CD8-positive, alpha-beta memory T cell (primary cell): ENCODE results near the gene EHMT1. TPM values are rescaled to one million over a fixed set of nuclear protein-coding genes. Genes with fewer than 3 reads are reported as not detected.
"Not testable (repeated sequence)": the region's sequence is repeated elsewhere in the genome, so short reads cannot be mapped to it uniquely, and the experiment has no call there.

Source experiments
- CTCF ChIA-PET: fragments of 350-600 bp; sonication (Branson Sonifier 250); formaldehyde crosslinking; loops from one replicate; lab custom pipeline; 2021; ENCODE audit warnings: antibody characterized with exemption; lab: Charles Lee
- POLR2A ChIA-PET: fragments of 350-600 bp; sonication (Branson Sonifier 250); formaldehyde crosslinking; loops from one replicate; lab custom pipeline; 2021; ENCODE audit warnings: antibody characterized with exemption; lab: Charles Lee
- DNase-seq, 5 donors: peaks; one replicate each; pipeline versions ENCODE4 v3.0.0 to v3.0.0-alpha.2; 2020 to 2022; ENCODE audit warnings: mixed read lengths in 1 of 5
- H3K27ac ChIP-seq: one replicate; pipeline ENCODE4 v1.7.0; 2013; ENCODE audit warnings: low read depth, mild to moderate bottlenecking, low read length, moderate library complexity
- H3K27me3 ChIP-seq: 2 replicates; pipeline ENCODE4 v1.7.0; 2013; ENCODE audit warnings: low read length, mild to moderate bottlenecking; ENCODE audit not compliant: insufficient read depth, poor library complexity, severe bottlenecking
- H3K36me3 ChIP-seq: 2 replicates; pipeline ENCODE4 v1.7.0; 2013; ENCODE audit warnings: mild to moderate bottlenecking, low read length, moderate library complexity; ENCODE audit not compliant: insufficient read depth
- H3K4me1 ChIP-seq: 2 replicates; pipeline ENCODE4 v1.7.0; 2013; ENCODE audit warnings: mild to moderate bottlenecking, low read length, moderate library complexity; ENCODE audit not compliant: insufficient read depth
- H3K4me3 ChIP-seq: 2 replicates; pipeline ENCODE4 v1.7.0; 2013; ENCODE audit warnings: mild to moderate bottlenecking, low read length
- H3K9me3 ChIP-seq: 2 replicates; pipeline ENCODE4 v1.7.0; 2013; ENCODE audit warnings: mild to moderate bottlenecking, low read length
- H3K27ac Mint-ChIP-seq, 8 donors: one replicate each; pipeline ENCODE4 v1.8.0; 2020 to 2021; ENCODE audit warnings: mixed read lengths in 8 of 8, mild to moderate bottlenecking in 6 of 8, inconsistent platforms in 3 of 8, moderate library complexity in 3 of 8
- H3K27me3 Mint-ChIP-seq, 2 donors: one replicate each; pipeline ENCODE4 v1.8.0; 2020 to 2021; ENCODE audit warnings: mixed read lengths in 2 of 2, mild to moderate bottlenecking in 1 of 2, moderate library complexity in 1 of 2
- H3K36me3 Mint-ChIP-seq, 3 donors: one replicate each; pipeline ENCODE4 v1.8.0; 2020 to 2021; ENCODE audit warnings: mixed read lengths in 3 of 3, inconsistent platforms in 1 of 3, mild to moderate bottlenecking in 1 of 3
- H3K4me1 Mint-ChIP-seq, 3 donors: one replicate each; pipeline ENCODE4 v1.8.0; 2020 to 2021; ENCODE audit warnings: mixed read lengths in 3 of 3, inconsistent platforms in 1 of 3, mild to moderate bottlenecking in 1 of 3
- H3K4me3 Mint-ChIP-seq, 7 donors: one replicate each; pipeline ENCODE4 v1.8.0; 2020 to 2021; ENCODE audit warnings: mixed read lengths in 7 of 7, mild to moderate bottlenecking in 6 of 7, moderate library complexity in 4 of 7, inconsistent platforms in 2 of 7
- H3K9me3 Mint-ChIP-seq, 5 donors: one replicate each; pipeline ENCODE4 v1.8.0; 2020 to 2022; ENCODE audit warnings: mixed read lengths in 5 of 5, mild to moderate bottlenecking in 3 of 5, moderate library complexity in 2 of 5, inconsistent platforms in 1 of 5
- polyA plus RNA-seq: library from polyadenylated mRNA; unstranded; fragments of 300-500 nt; fragmentation: Illumina TruSeq; gene quantifications from one replicate; pipeline ENCODE4 v1.2.3, GENCODE V29; 2021
- total RNA-seq, 2 experiments: library from RNA; stranded (reverse); gene quantifications; one replicate each; pipeline ENCODE4 v1.2.3, GENCODE V29; 2021

EHMT1 gene
- total and polyA plus RNA-seq, 3 experiments from 2014 or later, result 37.0 to 74.6 (median 68.9) TPM

GRCh38 chr9:137771580-137771979 is 152.8 kb downstream of the EHMT1 start:
- Mint-ChIP-seq H3K27ac (no peak overlapping the region), H3K4me1 (peaks cover 3 to 19% (median 5%) of the 10 kb centered on the region in 3 donors), H3K27me3 (no peaks in the 10 kb centered on the region), H3K36me3 (peaks cover 21 to 64% (median 26%) of the 10 kb centered on the region in 3 donors), H3K4me3 (no peak overlapping the region), H3K9me3 (peaks cover 0 to 2% (median 0%) of the 10 kb centered on the region in 5 donors)
- Histone ChIP-seq H3K36me3 (peaks cover 25% of the 10 kb centered on the region), H3K4me1 (no peaks in the 10 kb centered on the region), H3K9me3 (no peaks in the 10 kb centered on the region), H3K27ac (no peak overlapping the region), H3K27me3 (no peaks in the 10 kb centered on the region), H3K4me3 (no peak overlapping the region)
- POLR2A ChIA-PET, result no interaction called here
- CTCF ChIA-PET, result no interaction called here
- DNase-seq, result no peak

GRCh38 chr9:137772281-137772873 is 153.6 kb downstream of the EHMT1 start:
- Histone ChIP-seq H3K27ac (no peak overlapping the region), H3K27me3 (no peaks in the 10 kb centered on the region), H3K36me3 (peaks cover 25% of the 10 kb centered on the region), H3K9me3 (no peaks in the 10 kb centered on the region), H3K4me3 (no peak overlapping the region), H3K4me1 (no peaks in the 10 kb centered on the region)
- peaks cover 21 to 57% (median 32%) of the 10 kb centered on the region in 3 donors for H3K36me3 Mint-ChIP-seq
- ChIA-PET POLR2A (no interaction called here), CTCF (interaction anchor here (1.1 kb wide), 1 partner anchor 99 kb away, joined by 5 read pairs; no protein-coding TSS in a partner anchor)
- peaks cover 3 to 19% (median 5%) of the 10 kb centered on the region in 3 donors for H3K4me1 Mint-ChIP-seq
- peaks cover 0 to 2% (median 0%) of the 10 kb centered on the region in 5 donors for H3K9me3 Mint-ChIP-seq
- no peak for DNase-seq
- no peak overlapping the region for H3K4me3 Mint-ChIP-seq
- no peaks in the 10 kb centered on the region for H3K27me3 Mint-ChIP-seq
- H3K27ac Mint-ChIP-seq, result peak overlapping the region in 2 of 8 donors; percentile 64 to 67

GRCh38 chr9:137774775-137775386 is 156.1 kb downstream of the EHMT1 start:
- ChIA-PET CTCF (no interaction called here), POLR2A (interaction anchor here (0.6 kb wide), 1 partner anchor 88 kb away, joined by 3 read pairs; no protein-coding TSS in a partner anchor)
- Histone ChIP-seq H3K4me1 (no peaks in the 10 kb centered on the region), H3K36me3 (peaks cover 42% of the 10 kb centered on the region), H3K27ac (no peak overlapping the region), H3K4me3 (no peak overlapping the region), H3K27me3 (no peaks in the 10 kb centered on the region), H3K9me3 (no peaks in the 10 kb centered on the region)
- Mint-ChIP-seq H3K27ac (no peak overlapping the region), H3K4me1 (peaks cover 3 to 16% (median 5%) of the 10 kb centered on the region in 3 donors), H3K9me3 (peaks cover 0 to 2% (median 0%) of the 10 kb centered on the region in 5 donors), H3K4me3 (no peak overlapping the region), H3K36me3 (peaks cover 16 to 39% (median 30%) of the 10 kb centered on the region in 3 donors), H3K27me3 (peaks cover 0 to 1% of the 10 kb centered on the region in 2 donors)
- no peak for DNase-seq

GRCh38 chr9:137776306-137776995 is 157.6 kb downstream of the EHMT1 start:
- no peaks in the 10 kb centered on the region for H3K4me1 ChIP-seq
- H3K9me3 ChIP-seq, result no peaks in the 10 kb centered on the region
- H3K9me3 Mint-ChIP-seq, result no peaks in the 10 kb centered on the region
- ChIA-PET POLR2A (no interaction called here), CTCF (no interaction called here)
- H3K27ac Mint-ChIP-seq, result peak overlapping the region in 1 of 8 donors; percentile 23
- H3K27me3 ChIP-seq, result no peaks in the 10 kb centered on the region
- no peak overlapping the region for H3K27ac ChIP-seq
- no peak overlapping the region for H3K4me3 ChIP-seq
- H3K4me3 Mint-ChIP-seq, result no peak overlapping the region
- H3K4me1 Mint-ChIP-seq, result peaks cover 0 to 5% (median 1%) of the 10 kb centered on the region in 3 donors
- peaks cover 0 to 1% of the 10 kb centered on the region in 2 donors for H3K27me3 Mint-ChIP-seq
- H3K36me3 Mint-ChIP-seq, result peaks cover 5 to 27% (median 19%) of the 10 kb centered on the region in 3 donors
- H3K36me3 ChIP-seq, result peaks cover 46% of the 10 kb centered on the region
- DNase-seq, result no peak

GRCh38 chr9:137777761-137778160 is 159.0 kb downstream of the EHMT1 start:
- no peak overlapping the region for H3K4me3 Mint-ChIP-seq
- Histone ChIP-seq H3K9me3 (no peaks in the 10 kb centered on the region), H3K27me3 (no peaks in the 10 kb centered on the region), H3K4me1 (no peaks in the 10 kb centered on the region), H3K27ac (no peak overlapping the region), H3K36me3 (peaks cover 57% of the 10 kb centered on the region), H3K4me3 (no peak overlapping the region)
- peaks cover 9 to 22% (median 17%) of the 10 kb centered on the region in 3 donors for H3K36me3 Mint-ChIP-seq
- H3K27me3 Mint-ChIP-seq, result peaks cover 0 to 1% of the 10 kb centered on the region in 2 donors
- POLR2A ChIA-PET, result no interaction called here
- H3K4me1 Mint-ChIP-seq, result peaks cover 0 to 2% (median 2%) of the 10 kb centered on the region in 3 donors
- H3K27ac Mint-ChIP-seq, result peak overlapping the region in 1 of 8 donors; percentile 8
- no peak for DNase-seq
- CTCF ChIA-PET, result no interaction called here
- H3K9me3 Mint-ChIP-seq, result no peaks in the 10 kb centered on the region

GRCh38 chr9:137778336-137778735 is 159.5 kb downstream of the EHMT1 start:
- Mint-ChIP-seq H3K9me3 (no peaks in the 10 kb centered on the region), H3K4me1 (peaks cover 0 to 5% (median 0%) of the 10 kb centered on the region in 3 donors), H3K4me3 (no peak overlapping the region), H3K36me3 (peaks cover 12 to 23% (median 13%) of the 10 kb centered on the region in 3 donors), H3K27ac (peak overlapping the region in 2 of 8 donors; percentile 60 to 63), H3K27me3 (peaks cover 0 to 2% of the 10 kb centered on the region in 2 donors)
- POLR2A ChIA-PET, result no interaction called here
- DNase-seq, result no peak
- no peak overlapping the region for H3K4me3 ChIP-seq
- no peaks in the 10 kb centered on the region for H3K9me3 ChIP-seq
- H3K36me3 ChIP-seq, result peaks cover 56% of the 10 kb centered on the region
- H3K27me3 ChIP-seq, result no peaks in the 10 kb centered on the region
- H3K4me1 ChIP-seq, result no peaks in the 10 kb centered on the region
- no peak overlapping the region for H3K27ac ChIP-seq
- CTCF ChIA-PET, result no interaction called here

- POLR2A ChIA-PET, result no interaction called here
- H3K27ac ChIP-seq, result no peak overlapping the region
- peaks cover 7 to 26% (median 12%) of the 10 kb centered on the region in 3 donors for H3K36me3 Mint-ChIP-seq
- H3K4me1 ChIP-seq, result no peaks in the 10 kb centered on the region
- no peak for DNase-seq
- H3K27ac Mint-ChIP-seq, result peak overlapping the region in 3 of 8 donors; percentile 60 to 68 (median 63)
- H3K27me3 ChIP-seq, result no peaks in the 10 kb centered on the region
- CTCF ChIA-PET, result no interaction called here
- peaks cover 0 to 5% (median 0%) of the 10 kb centered on the region in 3 donors for H3K4me1 Mint-ChIP-seq
- peaks cover 0 to 2% of the 10 kb centered on the region in 2 donors for H3K27me3 Mint-ChIP-seq
- peaks cover 54% of the 10 kb centered on the region for H3K36me3 ChIP-seq
- H3K4me3 ChIP-seq, result no peak overlapping the region
- no peaks in the 10 kb centered on the region for H3K9me3 Mint-ChIP-seq
- H3K9me3 ChIP-seq, result no peaks in the 10 kb centered on the region
- H3K4me3 Mint-ChIP-seq, result peak overlapping the region in 1 of 7 donors; percentile 73
Measured at GRCh38 chr9:137778914-137779313, 160.1 kb downstream of the EHMT1 start.

GRCh38 chr9:137780031-137780430 is 161.2 kb downstream of the EHMT1 start:
- H3K27ac ChIP-seq, H3K27ac Mint-ChIP-seq, H3K27me3 ChIP-seq, POLR2A ChIA-PET, H3K4me1 ChIP-seq, H3K4me3 ChIP-seq, H3K4me3 Mint-ChIP-seq, H3K9me3 Mint-ChIP-seq, H3K27me3 Mint-ChIP-seq, H3K9me3 ChIP-seq, CTCF ChIA-PET, H3K4me1 Mint-ChIP-seq, DNase-seq: not testable (repeated sequence)
- peaks cover 2 to 28% (median 12%) of the 10 kb centered on the region in 3 donors for H3K36me3 Mint-ChIP-seq
- H3K36me3 ChIP-seq, result peaks cover 61% of the 10 kb centered on the region
